Kidney epithelial cell (primary cell): ENCODE results near the gene RPL3. TPM values are rescaled to one million over a fixed set of nuclear protein-coding genes. Genes with fewer than 3 reads are reported as not detected.

Experiments used
- DNase-seq: peaks from one replicate; pipeline ENCODE4 v3.0.0-alpha.2; 2010; ENCODE audit warnings: low read depth
- H3K27me3 ChIP-seq: 2 replicates; pipeline ENCODE4 v1.6.0; 2011; ENCODE audit warnings: low read length; ENCODE audit not compliant: control insufficient read depth, insufficient read depth
- H3K36me3 ChIP-seq: 2 replicates; pipeline ENCODE4 v1.5.1; 2011; ENCODE audit warnings: low read length; ENCODE audit not compliant: control insufficient read depth, insufficient read depth
- H3K4me3 ChIP-seq: 2 replicates; pipeline ENCODE4 v1.5.1; 2011; ENCODE audit warnings: low read depth, mild to moderate bottlenecking, control low read depth, low read length
- total RNA-seq: library from RNA; depleted of rRNA; stranded (reverse); fragments of >200 nt; gene quantifications from 2 replicates; pipeline ENCODE4 v1.2.3, GENCODE V29; 2015
- TF ChIP-seq, protein P1 (sequence below): IDR thresholded peaks from 2 replicates; pipeline ENCODE4 v1.5.1; 2011; ENCODE audit warnings: mild to moderate bottlenecking, moderate library complexity, low read length, control low read depth, inconsistent platforms; ENCODE audit not compliant: insufficient read depth, poor library complexity, severe bottlenecking

RPL3 gene
- total RNA-seq, result 2,742 and 3,058 TPM in 2 replicates

- Histone ChIP-seq H3K4me3 (peak within 1 kb of the TSS; percentile 82), H3K27me3 (no peaks in the 10 kb centered on the region), H3K36me3 (peaks cover 11% of the 10 kb centered on the region)
- TF ChIP-seq, protein P1, sequence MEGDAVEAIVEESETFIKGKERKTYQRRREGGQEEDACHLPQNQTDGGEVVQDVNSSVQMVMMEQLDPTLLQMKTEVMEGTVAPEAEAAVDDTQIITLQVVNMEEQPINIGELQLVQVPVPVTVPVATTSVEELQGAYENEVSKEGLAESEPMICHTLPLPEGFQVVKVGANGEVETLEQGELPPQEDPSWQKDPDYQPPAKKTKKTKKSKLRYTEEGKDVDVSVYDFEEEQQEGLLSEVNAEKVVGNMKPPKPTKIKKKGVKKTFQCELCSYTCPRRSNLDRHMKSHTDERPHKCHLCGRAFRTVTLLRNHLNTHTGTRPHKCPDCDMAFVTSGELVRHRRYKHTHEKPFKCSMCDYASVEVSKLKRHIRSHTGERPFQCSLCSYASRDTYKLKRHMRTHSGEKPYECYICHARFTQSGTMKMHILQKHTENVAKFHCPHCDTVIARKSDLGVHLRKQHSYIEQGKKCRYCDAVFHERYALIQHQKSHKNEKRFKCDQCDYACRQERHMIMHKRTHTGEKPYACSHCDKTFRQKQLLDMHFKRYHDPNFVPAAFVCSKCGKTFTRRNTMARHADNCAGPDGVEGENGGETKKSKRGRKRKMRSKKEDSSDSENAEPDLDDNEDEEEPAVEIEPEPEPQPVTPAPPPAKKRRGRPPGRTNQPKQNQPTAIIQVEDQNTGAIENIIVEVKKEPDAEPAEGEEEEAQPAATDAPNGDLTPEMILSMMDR, result no peak
- peak; percentile 89 for DNase-seq
These were observed at the start of gene RPL3 for GRCh38 chr22:39319284-39320022. Gene RPL3 (minus strand): TSS chr22:39319623. CDS start chr22:39319597, 26 bp downstream.

GRCh38 chr22:39369186-39369585 lies 49.8 kb upstream of the RPL3 start:
- H3K36me3 ChIP-seq, result no peaks in the 10 kb centered on the region
- TF ChIP-seq, protein P1, result no peak
- no peaks in the 10 kb centered on the region for H3K27me3 ChIP-seq
- DNase-seq, result no peak
- H3K4me3 ChIP-seq, result no peak overlapping the region

DNA sequence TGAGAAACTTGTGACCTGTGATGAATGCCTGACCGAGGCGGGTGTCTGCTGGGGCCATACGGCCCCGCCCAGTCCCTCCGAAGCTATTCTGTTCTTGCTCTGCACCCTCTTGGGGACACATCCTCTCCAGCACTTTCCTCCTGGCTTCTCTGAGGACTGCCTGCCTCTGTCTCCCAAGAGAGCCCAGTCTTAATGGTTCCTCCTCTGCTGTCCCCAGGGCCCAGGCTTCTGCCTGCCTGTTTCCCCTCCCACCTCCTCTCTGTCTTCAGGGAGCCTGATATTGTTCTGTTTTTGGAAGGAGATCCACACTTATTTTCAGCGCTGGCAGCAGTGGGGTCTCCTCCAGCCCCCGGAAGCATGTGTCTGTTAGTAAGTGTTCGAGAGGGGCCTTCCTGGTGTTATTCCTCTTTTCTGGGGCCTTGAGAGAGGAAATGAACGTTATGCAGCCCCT lies 49.1 kb upstream of the RPL3 start:
- Histone ChIP-seq H3K4me3 (no peak overlapping the region), H3K36me3 (no peaks in the 10 kb centered on the region), H3K27me3 (no peaks in the 10 kb centered on the region)
- DNase-seq, result no peak
- TF ChIP-seq, protein P1, result no peak

DNA sequence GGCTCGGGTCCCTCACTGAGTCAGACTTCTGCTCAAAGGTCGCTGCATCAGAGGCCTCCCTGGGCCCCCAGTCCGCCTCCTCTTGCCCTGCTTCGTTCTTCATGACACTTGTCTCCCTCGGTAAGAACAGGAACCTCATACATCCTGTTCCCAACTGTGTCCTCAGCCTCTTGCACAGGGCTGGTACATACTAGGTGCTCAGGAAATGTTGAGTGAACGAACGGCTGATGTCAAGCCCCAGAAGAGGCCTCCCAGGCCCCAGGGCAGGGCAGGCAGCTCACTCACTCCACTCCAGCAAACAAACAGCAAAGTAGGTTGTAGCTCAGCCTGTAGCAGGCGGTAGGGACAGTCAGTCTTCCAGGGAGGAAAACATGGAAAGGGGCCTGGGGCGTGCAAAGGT lies 47.6 kb upstream of the RPL3 start:
- Histone ChIP-seq H3K4me3 (no peak overlapping the region), H3K27me3 (no peaks in the 10 kb centered on the region), H3K36me3 (no peaks in the 10 kb centered on the region)
- DNase-seq, result no peak
- TF ChIP-seq, protein P1, result no peak

DNA sequence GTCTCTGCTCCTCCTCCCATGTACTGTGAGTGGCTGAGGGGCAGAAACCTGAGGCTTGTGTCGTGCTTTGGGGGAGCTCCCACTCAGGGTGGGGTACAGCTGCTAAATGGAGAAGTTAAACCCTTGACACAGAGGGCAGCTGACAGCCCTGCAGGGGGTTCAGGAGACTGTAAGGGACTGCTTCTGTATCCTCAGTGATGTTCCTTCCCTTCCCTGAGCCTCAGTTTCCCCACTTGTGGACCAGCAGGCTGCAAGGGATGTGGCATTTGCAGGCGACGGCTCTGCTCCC lies 46.0 kb upstream of the RPL3 start:
- TF ChIP-seq, protein P1, result no peak
- DNase-seq, result no peak
- Histone ChIP-seq H3K4me3 (no peak overlapping the region), H3K36me3 (no peaks in the 10 kb centered on the region), H3K27me3 (no peaks in the 10 kb centered on the region)
